Activated T-cell treated with anti-CD3 and anti-CD28 coated beads, Interleukin-2, amount 50 U/mL, for 72 hours (primary cell): ENCODE results near the gene ZNRD2. TPM values are rescaled to one million over a fixed set of nuclear protein-coding genes. Genes with fewer than 3 reads are reported as not detected.

Experiments used
- ATAC-seq, 2 donors: fragments of 150-1000 bp; cut with Tn5 transposase; replicated peaks in 1 of 2; 2 replicates each; pipeline ENCODE4 v1.10.0; 2021; ENCODE audit warnings: moderate library complexity in 2 of 2, mild to moderate bottlenecking in 1 of 2
- DNase-seq, 2 donors: peaks; one replicate each; pipeline ENCODE4 v3.0.0; 2021 to 2022; ENCODE audit warnings: mixed read lengths in 1 of 2
- H3K27ac Mint-ChIP-seq: one replicate; pipeline ENCODE4 v1.8.0; 2022; ENCODE audit warnings: mild to moderate bottlenecking, moderate library complexity, mixed read lengths
- H3K27me3 Mint-ChIP-seq: one replicate; pipeline ENCODE4 v1.8.0; 2022; ENCODE audit warnings: low read depth, mixed read lengths
- H3K36me3 Mint-ChIP-seq, 2 donors: one replicate each; pipeline ENCODE4 v1.8.0; 2022; ENCODE audit warnings: mixed read lengths in 2 of 2, mild to moderate bottlenecking in 1 of 2; ENCODE audit not compliant: insufficient read depth in 2 of 2
- H3K4me1 Mint-ChIP-seq: one replicate; pipeline ENCODE4 v1.8.0; 2022; ENCODE audit warnings: low read depth, mixed read lengths
- H3K4me3 Mint-ChIP-seq, 2 donors: one replicate each; pipeline ENCODE4 v1.8.0; 2022; ENCODE audit warnings: mild to moderate bottlenecking in 2 of 2, mixed read lengths in 2 of 2, moderate library complexity in 2 of 2
- H3K9me3 Mint-ChIP-seq, 2 donors: one replicate each; pipeline ENCODE4 v1.8.0; 2022; ENCODE audit warnings: mixed read lengths in 2 of 2
- total RNA-seq, 2 donors: library from RNA; stranded (reverse); gene quantifications; one replicate each; pipeline ENCODE4 v1.2.3, GENCODE V29; 2022

Gene ZNRD2
- total RNA-seq, 2 donors from 2014 or later: 23.5 to 25.1 TPM

- no peaks in the 10 kb centered on the region for H3K27me3 Mint-ChIP-seq
- DNase-seq (no peak), ATAC-seq (no peak)
- H3K9me3 Mint-ChIP-seq: no peaks in the 10 kb centered on the region
- no peak overlapping the region for H3K4me3 Mint-ChIP-seq
- no peak overlapping the region for H3K27ac Mint-ChIP-seq
- peaks cover 46% of the 10 kb centered on the region for H3K4me1 Mint-ChIP-seq
- H3K36me3 Mint-ChIP-seq: peaks cover 5 to 14% of the 10 kb centered on the region in 2 donors
Observed at GRCh38 chr11:65542738-65543390, 27.4 kb upstream of the ZNRD2 start.

GRCh38 chr11:65545853-65546216 is 24.4 kb upstream of the ZNRD2 start:
- no peaks in the 10 kb centered on the region for H3K27me3 Mint-ChIP-seq
- peak in 1 of 2 donors; percentile 0 for ATAC-seq
- DNase-seq: no peak
- H3K27ac Mint-ChIP-seq: peak overlapping the region; percentile 84
- H3K4me1 Mint-ChIP-seq: peaks cover 61% of the 10 kb centered on the region
- H3K4me3 Mint-ChIP-seq: peak overlapping the region; percentile 84 to 90
- H3K9me3 Mint-ChIP-seq: no peaks in the 10 kb centered on the region
- peaks cover 16 to 30% of the 10 kb centered on the region in 2 donors for H3K36me3 Mint-ChIP-seq

- H3K27ac Mint-ChIP-seq: peak overlapping the region; percentile 84
- ATAC-seq: peak; percentile 87 to 88
- peaks cover 59% of the 10 kb centered on the region for H3K4me1 Mint-ChIP-seq
- H3K4me3 Mint-ChIP-seq: peak overlapping the region; percentile 84 to 90
- peaks cover 16 to 31% of the 10 kb centered on the region in 2 donors for H3K36me3 Mint-ChIP-seq
- H3K27me3 Mint-ChIP-seq: no peaks in the 10 kb centered on the region
- DNase-seq: peak; percentile 98 to 100
- H3K9me3 Mint-ChIP-seq: no peaks in the 10 kb centered on the region
Observed at GRCh38 chr11:65546217-65546958, 23.9 kb upstream of the ZNRD2 start.

- DNase-seq: no peak
- no peak for ATAC-seq
- H3K4me3 Mint-ChIP-seq: peak overlapping the region; percentile 84 to 90
Observed at GRCh38 chr11:65547446-65548125, 22.7 kb upstream of the ZNRD2 start.

GRCh38 chr11:65548395-65548794 is 21.9 kb upstream of the ZNRD2 start:
- ATAC-seq (no peak), DNase-seq (no peak)
- H3K27me3 Mint-ChIP-seq: no peaks in the 10 kb centered on the region
- H3K4me3 Mint-ChIP-seq: peak overlapping the region; percentile 31 to 69
- H3K36me3 Mint-ChIP-seq: peaks cover 15 to 29% of the 10 kb centered on the region in 2 donors
- no peak overlapping the region for H3K27ac Mint-ChIP-seq
- H3K4me1 Mint-ChIP-seq: peaks cover 63% of the 10 kb centered on the region
- H3K9me3 Mint-ChIP-seq: no peaks in the 10 kb centered on the region

More at GRCh38 chr11:65547446-65548125, 22.7 kb upstream of the ZNRD2 start:
- no peaks in the 10 kb centered on the region for H3K9me3 Mint-ChIP-seq
- peaks cover 18 to 33% of the 10 kb centered on the region in 2 donors for H3K36me3 Mint-ChIP-seq
- H3K27ac Mint-ChIP-seq: no peak overlapping the region
- H3K4me1 Mint-ChIP-seq: peaks cover 59% of the 10 kb centered on the region
- no peaks in the 10 kb centered on the region for H3K27me3 Mint-ChIP-seq

- Mint-ChIP-seq H3K27ac (no peak overlapping the region), H3K4me1 (peaks cover 65% of the 10 kb centered on the region), H3K4me3 (no peak overlapping the region), H3K9me3 (no peaks in the 10 kb centered on the region), H3K36me3 (peaks cover 15 to 27% of the 10 kb centered on the region in 2 donors), H3K27me3 (no peaks in the 10 kb centered on the region)
- no peak for DNase-seq
- ATAC-seq: no peak
Observed at GRCh38 chr11:65549096-65549495, 21.2 kb upstream of the ZNRD2 start.

- Mint-ChIP-seq H3K4me3 (peak overlapping the region in 1 of 2 donors; percentile 38), H3K27ac (peak overlapping the region; percentile 5), H3K4me1 (peaks cover 77% of the 10 kb centered on the region), H3K9me3 (no peaks in the 10 kb centered on the region), H3K27me3 (no peaks in the 10 kb centered on the region), H3K36me3 (peaks cover 13 to 23% of the 10 kb centered on the region in 2 donors)
- DNase-seq: peak; percentile 75 to 76
- ATAC-seq: peak; percentile 47
Observed at GRCh38 chr11:65551572-65552387, 18.5 kb upstream of the ZNRD2 start.

GRCh38 chr11:65552388-65552951 is 17.8 kb upstream of the ZNRD2 start:
- Mint-ChIP-seq H3K27me3 (no peaks in the 10 kb centered on the region), H3K36me3 (peaks cover 13 to 23% of the 10 kb centered on the region in 2 donors), H3K27ac (no peak overlapping the region), H3K4me3 (peak overlapping the region; percentile 18 to 38), H3K4me1 (peaks cover 77% of the 10 kb centered on the region), H3K9me3 (no peaks in the 10 kb centered on the region)
- ATAC-seq (no peak), DNase-seq (no peak)

GRCh38 chr11:65553301-65554001 is 16.8 kb upstream of the ZNRD2 start:
- peak overlapping the region in 1 of 2 donors; percentile 87 for H3K4me3 Mint-ChIP-seq
- H3K36me3 Mint-ChIP-seq: peaks cover 9 to 17% of the 10 kb centered on the region in 2 donors
- peak; percentile 49 to 73 for ATAC-seq
- no peaks in the 10 kb centered on the region for H3K27me3 Mint-ChIP-seq
- peak; percentile 72 to 81 for DNase-seq
- H3K4me1 Mint-ChIP-seq: peaks cover 67% of the 10 kb centered on the region
- no peak overlapping the region for H3K27ac Mint-ChIP-seq
- H3K9me3 Mint-ChIP-seq: no peaks in the 10 kb centered on the region

GRCh38 chr11:65554057-65554818 is 16.0 kb upstream of the ZNRD2 start:
- peaks cover 7 to 12% of the 10 kb centered on the region in 2 donors for H3K36me3 Mint-ChIP-seq
- no peak for DNase-seq
- no peaks in the 10 kb centered on the region for H3K9me3 Mint-ChIP-seq
- ATAC-seq: no peak
- peak overlapping the region; percentile 29 for H3K27ac Mint-ChIP-seq
- no peaks in the 10 kb centered on the region for H3K27me3 Mint-ChIP-seq
- peak overlapping the region; percentile 75 to 87 for H3K4me3 Mint-ChIP-seq
- H3K4me1 Mint-ChIP-seq: peaks cover 67% of the 10 kb centered on the region

- Mint-ChIP-seq H3K36me3 (peaks cover 4 to 8% of the 10 kb centered on the region in 2 donors), H3K9me3 (no peaks in the 10 kb centered on the region), H3K27me3 (no peaks in the 10 kb centered on the region), H3K4me3 (peak overlapping the region; percentile 75 to 87), H3K4me1 (peaks cover 72% of the 10 kb centered on the region), H3K27ac (peak overlapping the region; percentile 84)
- DNase-seq (no peak), ATAC-seq (no peak)
Observed at GRCh38 chr11:65554842-65555430, 15.3 kb upstream of the ZNRD2 start.
